Measurements from ENCODE around the gene ADGRL3. TPM values are rescaled to one million over a fixed set of nuclear protein-coding genes. Genes with fewer than 3 reads are reported as not detected.

Gene ADGRL3
- total and polyA plus RNA-seq, 2 donors = 3.1 to 70.1 TPM

GRCh38 chr4:61275241-61275640 is 75.1 kb downstream of the ADGRL3 start:
- Histone ChIP-seq H3K36me3 (ENCODE audit: insufficient read depth) (no peaks in the 10 kb centered on the region), H3K27ac (ENCODE audit: low read depth) (no peak overlapping the region), H3K4me3 (ENCODE audit: low read depth, low read length) (no peak overlapping the region), H3K4me1 (ENCODE audit: insufficient read depth) (no peaks in the 10 kb centered on the region)
- 52% methylated on average over 2 of the region's 2 CpGs for WGBS
- no peak for DNase-seq (ENCODE audit: extremely low spot score)

GRCh38 chr4:61276029-61276428 is 75.9 kb downstream of the ADGRL3 start:
- H3K4me3 ChIP-seq (ENCODE audit: low read depth, low read length) = no peak overlapping the region
- H3K27ac ChIP-seq (ENCODE audit: low read depth) = no peak overlapping the region
- no peaks in the 10 kb centered on the region for H3K4me1 ChIP-seq (ENCODE audit: insufficient read depth)
- no peak for DNase-seq (ENCODE audit: extremely low spot score)
- WGBS = 89% methylated on average over 1 of the region's 1 CpG
- H3K36me3 ChIP-seq (ENCODE audit: insufficient read depth) = no peaks in the 10 kb centered on the region

- no peak overlapping the region for H3K4me3 ChIP-seq (ENCODE audit: low read depth, low read length)
- WGBS = 80% methylated on average over 5 of the region's 5 CpGs
- no peaks in the 10 kb centered on the region for H3K36me3 ChIP-seq (ENCODE audit: insufficient read depth)
- H3K4me1 ChIP-seq (ENCODE audit: insufficient read depth) = no peaks in the 10 kb centered on the region
- no peak overlapping the region for H3K27ac ChIP-seq (ENCODE audit: low read depth)
- no peak for DNase-seq (ENCODE audit: extremely low spot score)
Measured at GRCh38 chr4:61277785-61278760, 77.9 kb downstream of the ADGRL3 start.

GRCh38 chr4:61292322-61292721 is 92.2 kb downstream of the ADGRL3 start:
- no peak for DNase-seq (ENCODE audit: extremely low spot score)
- no peaks in the 10 kb centered on the region for H3K4me1 ChIP-seq (ENCODE audit: insufficient read depth)
- WGBS = 63% methylated on average over 3 of the region's 3 CpGs
- H3K4me3 ChIP-seq (ENCODE audit: low read depth, low read length) = no peak overlapping the region
- no peaks in the 10 kb centered on the region for H3K36me3 ChIP-seq (ENCODE audit: insufficient read depth)
- no peak overlapping the region for H3K27ac ChIP-seq (ENCODE audit: low read depth)

- WGBS = 84% methylated on average over 7 of the region's 7 CpGs
- no peak overlapping the region for H3K27ac ChIP-seq (ENCODE audit: low read depth)
- H3K36me3 ChIP-seq (ENCODE audit: insufficient read depth) = peaks cover 1% of the 10 kb centered on the region
- no peak overlapping the region for H3K4me3 ChIP-seq (ENCODE audit: low read depth, low read length)
- no peaks in the 10 kb centered on the region for H3K4me1 ChIP-seq (ENCODE audit: insufficient read depth)
- no peak for DNase-seq (ENCODE audit: extremely low spot score)
Measured at GRCh38 chr4:61293707-61294400, 93.7 kb downstream of the ADGRL3 start.

GRCh38 chr4:61294936-61295335 is 94.8 kb downstream of the ADGRL3 start:
- no peak for DNase-seq (ENCODE audit: extremely low spot score)
- 86% methylated on average over 6 of the region's 6 CpGs for WGBS
- H3K27ac ChIP-seq (ENCODE audit: low read depth) = no peak overlapping the region
- H3K36me3 ChIP-seq (ENCODE audit: insufficient read depth) = peaks cover 1% of the 10 kb centered on the region
- H3K4me1 ChIP-seq (ENCODE audit: insufficient read depth) = no peaks in the 10 kb centered on the region
- no peak overlapping the region for H3K4me3 ChIP-seq (ENCODE audit: low read depth, low read length)

GRCh38 chr4:61296144-61296543 is 96.0 kb downstream of the ADGRL3 start:
- no peak overlapping the region for H3K27ac ChIP-seq (ENCODE audit: low read depth)
- no peaks in the 10 kb centered on the region for H3K4me1 ChIP-seq (ENCODE audit: insufficient read depth)
- 66% methylated on average over 2 of the region's 2 CpGs for WGBS
- no peak overlapping the region for H3K4me3 ChIP-seq (ENCODE audit: low read depth, low read length)
- peaks cover 1% of the 10 kb centered on the region for H3K36me3 ChIP-seq (ENCODE audit: insufficient read depth)
- no peak for DNase-seq (ENCODE audit: extremely low spot score)

GRCh38 chr4:61298178-61298740 is 98.1 kb downstream of the ADGRL3 start:
- H3K27ac ChIP-seq (ENCODE audit: low read depth) = no peak overlapping the region
- H3K36me3 ChIP-seq (ENCODE audit: insufficient read depth) = peaks cover 1% of the 10 kb centered on the region
- 69% methylated on average over 4 of the region's 4 CpGs for WGBS
- H3K4me3 ChIP-seq (ENCODE audit: low read depth, low read length) = no peak overlapping the region
- H3K4me1 ChIP-seq (ENCODE audit: insufficient read depth) = no peaks in the 10 kb centered on the region
- no peak for DNase-seq (ENCODE audit: extremely low spot score)

GRCh38 chr4:61299316-61299715 is 99.2 kb downstream of the ADGRL3 start:
- no peaks in the 10 kb centered on the region for H3K4me1 ChIP-seq (ENCODE audit: insufficient read depth)

GRCh38 chr4:61300266-61300844 is 100.2 kb downstream of the ADGRL3 start:
- Histone ChIP-seq H3K4me3 (ENCODE audit: low read depth, low read length) (no peak overlapping the region), H3K36me3 (ENCODE audit: insufficient read depth) (peaks cover 1% of the 10 kb centered on the region), H3K4me1 (ENCODE audit: insufficient read depth) (no peaks in the 10 kb centered on the region), H3K27ac (ENCODE audit: low read depth) (no peak overlapping the region)
- 92% methylated on average over 2 of the region's 2 CpGs for WGBS
- DNase-seq (ENCODE audit: extremely low spot score) = no peak

More at GRCh38 chr4:61299316-61299715, 99.2 kb downstream of the ADGRL3 start:
- DNase-seq (ENCODE audit: extremely low spot score) = no peak
- WGBS = 81% methylated on average over 4 of the region's 4 CpGs
- H3K36me3 ChIP-seq (ENCODE audit: insufficient read depth) = peaks cover 1% of the 10 kb centered on the region
- no peak overlapping the region for H3K4me3 ChIP-seq (ENCODE audit: low read depth, low read length)
- H3K27ac ChIP-seq (ENCODE audit: low read depth) = no peak overlapping the region

GRCh38 chr4:61301271-61301670 is 101.1 kb downstream of the ADGRL3 start:
- Histone ChIP-seq H3K36me3 (ENCODE audit: insufficient read depth) (peaks cover 1% of the 10 kb centered on the region), H3K27ac (ENCODE audit: low read depth) (no peak overlapping the region), H3K4me1 (ENCODE audit: insufficient read depth) (no peaks in the 10 kb centered on the region), H3K4me3 (ENCODE audit: low read depth, low read length) (no peak overlapping the region)
- 54% methylated on average over 3 of the region's 3 CpGs for WGBS
- DNase-seq (ENCODE audit: extremely low spot score) = no peak

- Histone ChIP-seq H3K4me1 (ENCODE audit: insufficient read depth) (no peaks in the 10 kb centered on the region), H3K27ac (ENCODE audit: low read depth) (no peak overlapping the region), H3K36me3 (ENCODE audit: insufficient read depth) (no peaks in the 10 kb centered on the region), H3K4me3 (ENCODE audit: low read depth, low read length) (no peak overlapping the region)
- no peak for DNase-seq (ENCODE audit: extremely low spot score)
- 95% methylated on average over 2 of the region's 2 CpGs for WGBS
Measured at GRCh38 chr4:61308033-61308432, 107.9 kb downstream of the ADGRL3 start.

- Histone ChIP-seq H3K27ac (ENCODE audit: low read depth) (no peak overlapping the region), H3K36me3 (ENCODE audit: insufficient read depth) (no peaks in the 10 kb centered on the region), H3K4me3 (ENCODE audit: low read depth, low read length) (no peak overlapping the region), H3K4me1 (ENCODE audit: insufficient read depth) (no peaks in the 10 kb centered on the region)
- WGBS = 92% methylated on average over 1 of the region's 1 CpG
- no peak for DNase-seq (ENCODE audit: extremely low spot score)
Measured at GRCh38 chr4:61309616-61310015, 109.5 kb downstream of the ADGRL3 start.

Measured in urinary bladder (tissue), 4 donors.